ENCODE results near the gene CTSO.

DNA sequence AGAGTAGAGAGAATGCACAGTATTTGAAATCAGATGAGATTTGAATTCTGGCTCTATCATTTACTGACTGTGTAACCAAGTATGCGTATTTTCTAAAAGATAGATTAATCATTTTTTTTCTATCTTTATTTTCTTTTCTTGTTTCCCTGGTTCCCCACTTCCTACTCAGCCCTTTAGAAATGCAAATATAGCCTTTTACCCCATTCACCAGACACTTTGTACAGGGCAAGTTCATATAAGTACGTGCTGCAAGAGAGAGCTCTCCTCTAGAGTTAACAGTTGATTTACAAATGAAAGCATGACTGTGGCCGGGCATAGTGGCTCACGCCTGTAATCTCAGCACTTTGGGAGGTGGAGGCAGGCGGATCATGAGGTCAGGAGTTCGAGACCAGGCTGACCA lies 68.0 kb downstream of the CTSO start:
- TF ChIP-seq, protein P1, sequence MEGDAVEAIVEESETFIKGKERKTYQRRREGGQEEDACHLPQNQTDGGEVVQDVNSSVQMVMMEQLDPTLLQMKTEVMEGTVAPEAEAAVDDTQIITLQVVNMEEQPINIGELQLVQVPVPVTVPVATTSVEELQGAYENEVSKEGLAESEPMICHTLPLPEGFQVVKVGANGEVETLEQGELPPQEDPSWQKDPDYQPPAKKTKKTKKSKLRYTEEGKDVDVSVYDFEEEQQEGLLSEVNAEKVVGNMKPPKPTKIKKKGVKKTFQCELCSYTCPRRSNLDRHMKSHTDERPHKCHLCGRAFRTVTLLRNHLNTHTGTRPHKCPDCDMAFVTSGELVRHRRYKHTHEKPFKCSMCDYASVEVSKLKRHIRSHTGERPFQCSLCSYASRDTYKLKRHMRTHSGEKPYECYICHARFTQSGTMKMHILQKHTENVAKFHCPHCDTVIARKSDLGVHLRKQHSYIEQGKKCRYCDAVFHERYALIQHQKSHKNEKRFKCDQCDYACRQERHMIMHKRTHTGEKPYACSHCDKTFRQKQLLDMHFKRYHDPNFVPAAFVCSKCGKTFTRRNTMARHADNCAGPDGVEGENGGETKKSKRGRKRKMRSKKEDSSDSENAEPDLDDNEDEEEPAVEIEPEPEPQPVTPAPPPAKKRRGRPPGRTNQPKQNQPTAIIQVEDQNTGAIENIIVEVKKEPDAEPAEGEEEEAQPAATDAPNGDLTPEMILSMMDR (conservative IDR thresholded peaks at IDR 0.05 in 1 of 2, IDR thresholded peaks at IDR 0.05 in 1 of 2; ENCODE audit: extremely low read depth in 1 of 2, insufficient read depth in 1 of 2, low read depth in 1 of 2, low read length in 2 of 2) = no peak
- no peak for TF ChIP-seq EZH2 (IDR thresholded peaks at IDR 0.05; ENCODE audit: borderline replicate concordance, low read length)
